DMS 273 treated with DMSO at 0.1 percent for 48 hours (cell line): ENCODE measurements around the gene SSUH2.
"Not testable (repeated sequence)": the region's sequence is repeated elsewhere in the genome, so short reads cannot be mapped to it uniquely, and the experiment has no call there.

Source experiments
- DNase-seq: peaks from one replicate; lab custom pipeline; 2025; lab: John Stamatoyannopoulos, UW

Gene SSUH2

DNA sequence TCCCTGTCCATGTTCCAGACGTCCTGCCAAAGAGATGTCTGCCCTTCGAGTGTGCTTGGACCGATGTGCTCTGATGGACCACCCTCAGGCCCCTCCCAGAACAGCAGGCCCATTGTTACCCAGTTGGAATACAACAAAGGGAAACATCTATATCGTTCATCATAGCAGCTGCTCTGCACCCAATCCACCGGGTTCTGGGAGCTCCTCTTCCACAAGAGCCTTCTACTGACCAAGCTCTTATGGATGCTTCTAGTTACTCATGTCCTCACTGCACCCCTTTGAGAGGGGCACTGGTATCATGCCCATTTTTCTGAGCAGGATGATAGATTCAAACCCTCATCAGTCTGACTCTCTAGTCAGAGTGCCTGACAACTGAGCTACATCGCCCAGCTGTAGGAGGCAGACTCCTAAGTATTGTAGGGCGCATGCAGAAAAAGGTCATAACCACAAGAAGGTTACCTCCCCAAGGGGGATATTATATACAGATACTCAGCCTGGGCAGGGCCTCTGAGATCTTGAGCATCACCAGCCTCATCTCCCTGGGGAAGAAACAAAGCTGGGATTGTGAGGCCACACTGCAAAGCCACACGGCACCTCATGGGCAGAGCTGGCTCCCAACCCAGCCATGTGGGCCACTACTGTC lies at the start of gene SSUH2:
SSUH2 (minus strand) TSS at position 51 of the 643 bp plus-strand sequence; CDS start at position 11, 40 bp downstream.
- DNase-seq, result no peak

GRCh38 chr3:8691295-8691694 lies 46.7 kb upstream of the SSUH2 start:
- not testable (repeated sequence) for DNase-seq

GRCh38 chr3:8684992-8685391 lies 40.4 kb upstream of the SSUH2 start:
- not testable (repeated sequence) for DNase-seq

DNA sequence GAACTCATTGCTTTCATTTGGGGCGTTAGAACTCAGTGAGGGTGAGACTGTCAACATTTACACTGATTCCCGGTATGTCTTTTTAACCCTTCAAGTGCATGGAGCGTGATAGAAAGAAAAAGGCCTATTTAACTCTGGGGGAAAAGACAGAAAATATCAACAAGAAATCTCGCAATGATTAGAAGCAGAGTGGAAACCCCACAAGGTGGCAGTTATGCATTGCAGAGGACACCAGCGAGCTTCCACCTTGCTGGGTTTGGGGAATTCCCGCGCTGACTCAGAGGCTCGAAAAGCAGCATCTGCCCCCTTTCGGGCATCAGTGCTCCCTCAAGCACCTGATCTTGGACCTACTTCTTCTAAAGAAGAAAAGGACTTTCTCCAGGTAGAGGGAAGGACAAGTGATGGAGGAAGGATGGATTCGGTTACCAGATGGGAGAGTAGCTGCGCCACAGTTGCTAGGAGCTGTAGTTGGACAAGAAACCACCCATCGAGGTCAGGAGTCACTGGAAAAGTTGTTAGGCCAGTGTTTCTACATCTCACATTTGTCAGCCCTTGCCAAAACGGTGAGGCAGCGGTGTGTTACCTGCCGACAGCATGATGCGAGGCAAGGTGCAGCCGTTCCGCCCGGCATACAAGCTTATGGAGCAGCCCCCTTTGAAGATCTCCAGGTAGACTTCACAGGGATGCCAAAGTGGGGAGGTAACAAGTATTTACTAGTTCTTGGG lies 38.4 kb upstream of the SSUH2 start:
- DNase-seq, result not testable (repeated sequence)

- not testable (repeated sequence) for DNase-seq
These were observed 37.4 kb upstream of the SSUH2 start for GRCh38 chr3:8681881-8682538.

GRCh38 chr3:8681349-8681748 lies 36.8 kb upstream of the SSUH2 start:
- no peak for DNase-seq

GRCh38 chr3:8679817-8680553 lies 35.4 kb upstream of the SSUH2 start:
- not testable (repeated sequence) for DNase-seq

- DNase-seq, result no peak
These were observed 34.2 kb upstream of the SSUH2 start for GRCh38 chr3:8678751-8679150.

- not testable (repeated sequence) for DNase-seq
These were observed 32.7 kb upstream of the SSUH2 start for GRCh38 chr3:8677258-8677657.

GRCh38 chr3:8675591-8675990 lies 31.0 kb upstream of the SSUH2 start:
- not testable (repeated sequence) for DNase-seq

DNA sequence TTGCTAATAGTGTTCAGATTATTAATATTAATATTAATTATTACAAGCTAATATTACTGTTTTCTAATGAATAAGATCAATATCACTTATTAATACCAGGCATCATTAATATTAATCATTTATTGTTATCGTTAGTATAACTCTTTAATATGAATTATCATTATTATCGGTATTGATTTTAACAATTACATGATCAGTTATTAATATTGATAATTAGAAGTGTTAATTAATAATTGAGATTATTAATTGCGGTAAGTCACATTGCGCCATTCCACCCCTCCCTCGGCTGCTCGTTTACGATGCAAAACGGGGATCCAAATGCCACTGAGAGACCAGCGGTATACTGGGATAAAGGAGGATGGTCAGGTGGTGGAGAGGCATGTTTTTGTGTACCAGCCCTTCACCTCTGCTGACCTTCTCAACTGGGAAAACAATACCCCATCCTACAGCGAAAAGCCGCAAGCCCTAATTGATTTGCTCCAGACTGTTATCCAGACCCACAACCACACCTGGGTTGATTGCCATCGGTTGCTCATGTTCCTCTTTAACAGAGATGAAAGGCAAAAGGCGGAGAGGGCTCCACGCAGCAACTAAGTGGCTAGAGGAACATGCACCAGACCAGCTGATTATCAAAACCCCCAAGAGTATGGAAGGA lies 28.6 kb upstream of the SSUH2 start:
- DNase-seq, result no peak

- DNase-seq, result no peak
These were observed 24.4 kb upstream of the SSUH2 start for GRCh38 chr3:8669019-8669418.

DNA sequence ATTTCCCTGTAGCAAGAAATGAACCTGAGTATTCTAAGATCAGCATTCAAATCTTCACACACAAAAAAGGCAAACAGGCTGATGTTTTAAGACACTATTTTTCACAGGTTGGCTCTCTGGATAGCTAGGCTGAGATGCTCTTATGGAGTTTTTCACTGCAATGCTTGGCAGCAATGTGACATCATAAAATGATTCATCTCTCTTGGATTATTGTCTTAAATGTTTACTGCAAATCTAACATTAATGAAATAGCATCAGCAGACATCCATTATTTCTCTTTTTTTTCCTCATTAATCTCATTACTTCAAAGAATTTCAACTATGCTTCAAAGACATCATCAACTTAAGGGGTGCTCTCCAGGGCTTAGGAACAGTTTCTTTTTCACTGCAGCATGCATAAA lies 23.6 kb upstream of the SSUH2 start:
- no peak for DNase-seq

GRCh38 chr3:8667463-8668091 lies 23.0 kb upstream of the SSUH2 start:
- DNase-seq, result no peak

DNA sequence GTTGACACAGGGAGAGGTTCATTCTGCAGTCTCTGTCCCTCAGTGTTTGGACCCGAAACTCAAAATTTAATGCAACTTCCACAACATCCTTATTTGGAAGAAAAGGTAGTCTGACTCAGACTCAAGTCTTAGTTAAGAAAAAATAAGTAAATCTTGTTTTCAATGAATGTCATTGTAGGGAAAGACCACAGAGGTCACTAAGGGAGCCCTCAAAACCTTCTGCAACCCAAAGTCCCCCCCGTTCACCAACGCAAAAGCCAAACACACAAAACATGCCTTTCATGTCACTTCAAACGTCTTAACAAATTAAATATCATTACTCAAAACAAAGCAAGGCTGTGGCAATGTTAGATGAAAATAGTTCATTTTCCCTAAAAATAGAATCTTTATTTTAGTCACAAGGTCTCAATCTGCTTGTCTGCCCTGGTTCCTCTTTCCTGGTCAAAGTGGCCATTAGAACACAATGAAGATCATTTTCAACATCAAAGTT lies 20.9 kb upstream of the SSUH2 start:
- no peak for DNase-seq

DNA sequence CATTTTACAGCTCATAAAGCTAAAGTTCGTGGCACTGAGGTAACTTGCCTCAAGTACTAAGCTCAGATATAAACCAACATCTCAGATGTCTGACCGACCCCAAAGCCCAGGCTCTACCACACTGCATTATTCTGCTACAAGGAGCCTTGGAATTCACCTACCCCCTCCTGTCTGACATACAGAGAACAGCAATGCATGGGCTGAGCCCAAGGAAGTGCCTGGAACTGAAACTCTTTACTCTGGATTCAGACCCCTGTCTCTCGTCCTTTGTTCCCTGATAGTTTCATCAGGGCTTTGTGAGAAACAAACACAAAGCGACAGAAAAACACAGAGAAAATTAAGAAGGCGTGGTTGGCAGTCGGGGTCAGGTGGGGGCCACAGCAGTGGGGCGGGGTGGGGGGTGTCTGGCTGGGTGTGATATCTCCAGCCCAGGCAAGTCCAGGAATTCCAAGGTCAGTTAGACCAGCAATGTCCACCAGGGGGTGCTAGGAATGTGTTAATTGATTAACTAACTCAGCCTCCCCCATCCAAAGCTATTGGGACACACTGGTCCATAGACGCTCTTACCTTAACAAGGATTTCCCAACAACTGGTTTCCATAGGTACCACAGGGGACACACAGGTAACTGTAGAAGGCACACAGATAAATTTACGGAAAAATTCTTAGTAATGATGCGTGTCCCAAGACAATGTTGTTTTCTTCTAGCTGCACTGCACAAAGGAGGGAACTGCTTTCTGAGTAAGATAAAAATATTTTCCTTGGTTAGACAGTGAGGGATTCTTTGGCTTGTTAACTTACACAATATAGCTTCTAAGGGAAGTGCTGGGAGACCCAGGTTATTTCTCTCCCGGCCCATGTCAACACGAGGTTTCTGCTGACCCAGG lies 18.8 kb upstream of the SSUH2 start:
- DNase-seq, result peak; percentile 6

DNA sequence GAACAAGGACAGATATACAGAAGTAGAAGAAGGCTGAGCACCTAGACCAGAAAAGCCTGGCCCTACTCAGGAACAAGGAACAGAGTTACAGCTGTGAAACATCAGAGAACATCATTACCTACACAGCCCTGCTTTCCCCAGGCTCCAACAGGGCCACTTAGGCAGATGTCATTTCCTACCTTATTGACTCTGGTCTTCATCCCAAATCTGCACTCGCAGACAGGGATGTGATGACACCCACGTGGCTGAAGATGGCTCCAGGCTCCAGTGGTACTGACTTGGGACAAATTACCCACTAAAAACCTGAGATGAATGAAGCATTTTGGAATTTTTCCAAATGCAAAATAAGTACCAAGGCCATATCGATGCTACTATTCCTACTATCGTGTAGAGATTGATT lies 18.0 kb upstream of the SSUH2 start:
- no peak for DNase-seq

- no peak for DNase-seq
These were observed 15.8 kb upstream of the SSUH2 start for GRCh38 chr3:8660175-8661118.

DNA sequence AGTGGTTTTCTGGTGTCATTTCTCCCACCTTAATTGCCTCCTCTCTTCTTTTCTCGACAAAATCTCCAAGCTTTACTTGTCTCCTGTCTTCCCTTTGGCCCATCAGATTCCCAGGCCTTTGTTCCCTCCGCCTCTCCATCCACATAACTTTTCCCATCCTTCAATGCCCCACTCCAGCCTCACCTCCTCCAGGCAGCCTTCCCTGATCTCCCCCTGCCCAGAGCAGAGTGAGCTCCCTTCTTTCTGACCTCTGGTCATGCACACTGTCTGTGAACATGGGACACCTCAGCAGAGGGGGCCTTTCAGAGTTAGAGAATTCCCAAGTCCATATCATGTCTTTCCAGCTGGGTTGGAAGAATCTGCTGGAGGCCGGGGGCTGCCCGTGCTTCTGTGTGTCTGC lies 14.6 kb upstream of the SSUH2 start:
- DNase-seq, result no peak
